GM15510 (cell line): ENCODE results near the gene C17orf100.

Experiments used
- POLR2A ChIP-seq: IDR thresholded peaks from 3 replicates; pipeline ENCODE4 v1.6.1; 2011; ENCODE audit warnings: borderline replicate concordance; ENCODE audit not compliant: insufficient read length; ENCODE audit errors: extremely low read depth

Gene C17orf100

GRCh38 chr17:6677158-6677831, 25.7 kb downstream of the C17orf100 start:
- no peak for TF ChIP-seq POLR2A

- TF ChIP-seq POLR2A, result no peak
These were observed 26.4 kb downstream of the C17orf100 start for GRCh38 chr17:6677946-6678345.

- TF ChIP-seq POLR2A, result no peak
These were observed 27.7 kb downstream of the C17orf100 start for GRCh38 chr17:6679241-6679640.

GRCh38 chr17:6681176-6681575, 29.6 kb downstream of the C17orf100 start:
- no peak for TF ChIP-seq POLR2A

- TF ChIP-seq POLR2A, result no peak
These were observed 30.1 kb downstream of the C17orf100 start for GRCh38 chr17:6681671-6682070.

GRCh38 chr17:6682339-6682738, 30.8 kb downstream of the C17orf100 start:
- no peak for TF ChIP-seq POLR2A

GRCh38 chr17:6683081-6683684, 31.6 kb downstream of the C17orf100 start:
- no peak for TF ChIP-seq POLR2A

GRCh38 chr17:6683730-6684459, 32.3 kb downstream of the C17orf100 start:
- no peak for TF ChIP-seq POLR2A

- no peak for TF ChIP-seq POLR2A
These were observed 32.9 kb downstream of the C17orf100 start for GRCh38 chr17:6684460-6684783.

GRCh38 chr17:6684881-6685767, 33.6 kb downstream of the C17orf100 start:
- no peak for TF ChIP-seq POLR2A

GRCh38 chr17:6686026-6686425, 34.5 kb downstream of the C17orf100 start:
- no peak for TF ChIP-seq POLR2A

- TF ChIP-seq POLR2A, result no peak
These were observed 37.4 kb downstream of the C17orf100 start for GRCh38 chr17:6688944-6689343.

- no peak for TF ChIP-seq POLR2A
These were observed 39.1 kb downstream of the C17orf100 start for GRCh38 chr17:6690641-6691040.

GRCh38 chr17:6691546-6691945, 40.0 kb downstream of the C17orf100 start:
- TF ChIP-seq POLR2A, result no peak

GRCh38 chr17:6695051-6695450, 43.5 kb downstream of the C17orf100 start:
- no peak for TF ChIP-seq POLR2A
